Coronary artery (tissue), 2 donors: ENCODE data around the gene KRT34.

Experiments used
- DNase-seq: peaks from one replicate; pipeline ENCODE4 v3.0.0-alpha.2; 2017; ENCODE audit warnings: low spot score
- H3K27ac ChIP-seq, 2 donors: fragments of 200-600 bp; sonication (generic); one replicate each; pipeline ENCODE4 v1.5.1; 2016 to 2019
- H3K4me3 ChIP-seq: fragments of 200-600 bp; sonication (generic); 2 replicates; pipeline ENCODE4 v1.5.1; 2016; ENCODE audit warnings: mild to moderate bottlenecking, moderate library complexity
- TF ChIP-seq, protein P1 (sequence below): fragments of 200-600 bp; sonication (generic); IDR thresholded peaks from one replicate; pipeline ENCODE4 v1.5.1; 2019; ENCODE audit warnings: antibody characterized with exemption

KRT34 gene

DNA sequence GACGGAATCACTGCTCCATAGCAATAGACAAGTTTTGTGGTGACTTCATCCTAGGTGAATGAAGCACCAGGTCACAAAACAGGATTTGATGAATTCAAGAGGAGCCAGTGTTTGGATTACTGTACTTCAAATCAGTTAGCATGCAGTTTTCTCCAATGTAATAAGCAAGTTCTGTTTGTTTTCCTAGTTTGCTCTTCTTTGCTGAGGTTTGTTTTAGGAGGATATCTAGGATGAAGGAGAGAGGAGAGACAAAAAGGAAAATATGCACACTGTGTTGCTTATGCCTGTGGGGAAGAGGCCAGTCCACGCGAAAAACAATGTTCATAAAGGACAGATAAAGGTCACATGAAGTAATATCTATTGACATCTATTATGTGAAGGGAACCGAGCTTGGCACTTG lies 33.3 kb upstream of the KRT34 start:
- Histone ChIP-seq H3K27ac (no peak overlapping the region), H3K4me3 (no peak overlapping the region)
- no peak for DNase-seq
- TF ChIP-seq, protein P1, sequence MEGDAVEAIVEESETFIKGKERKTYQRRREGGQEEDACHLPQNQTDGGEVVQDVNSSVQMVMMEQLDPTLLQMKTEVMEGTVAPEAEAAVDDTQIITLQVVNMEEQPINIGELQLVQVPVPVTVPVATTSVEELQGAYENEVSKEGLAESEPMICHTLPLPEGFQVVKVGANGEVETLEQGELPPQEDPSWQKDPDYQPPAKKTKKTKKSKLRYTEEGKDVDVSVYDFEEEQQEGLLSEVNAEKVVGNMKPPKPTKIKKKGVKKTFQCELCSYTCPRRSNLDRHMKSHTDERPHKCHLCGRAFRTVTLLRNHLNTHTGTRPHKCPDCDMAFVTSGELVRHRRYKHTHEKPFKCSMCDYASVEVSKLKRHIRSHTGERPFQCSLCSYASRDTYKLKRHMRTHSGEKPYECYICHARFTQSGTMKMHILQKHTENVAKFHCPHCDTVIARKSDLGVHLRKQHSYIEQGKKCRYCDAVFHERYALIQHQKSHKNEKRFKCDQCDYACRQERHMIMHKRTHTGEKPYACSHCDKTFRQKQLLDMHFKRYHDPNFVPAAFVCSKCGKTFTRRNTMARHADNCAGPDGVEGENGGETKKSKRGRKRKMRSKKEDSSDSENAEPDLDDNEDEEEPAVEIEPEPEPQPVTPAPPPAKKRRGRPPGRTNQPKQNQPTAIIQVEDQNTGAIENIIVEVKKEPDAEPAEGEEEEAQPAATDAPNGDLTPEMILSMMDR = no peak

DNA sequence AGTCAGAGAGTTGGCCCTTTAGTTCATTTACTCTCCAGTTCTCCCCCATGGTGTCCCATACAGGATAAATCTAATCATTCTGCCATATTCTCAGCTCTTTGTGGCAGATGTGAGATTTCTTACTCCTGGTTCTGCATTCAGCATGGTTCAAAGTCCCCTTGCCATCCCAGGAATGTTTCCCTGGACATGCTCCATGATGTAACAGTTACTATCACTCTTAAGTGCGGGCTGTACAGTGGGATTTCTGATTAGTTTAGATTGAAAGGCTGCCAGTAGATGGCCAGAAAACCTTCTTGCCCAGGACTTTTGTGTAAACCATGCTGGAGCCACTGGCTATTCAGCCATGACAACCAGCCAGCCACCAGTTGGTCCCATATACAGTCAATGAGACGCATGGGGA lies 31.9 kb upstream of the KRT34 start:
- DNase-seq = no peak
- H3K4me3 ChIP-seq = no peak overlapping the region
- no peak overlapping the region for H3K27ac ChIP-seq
- TF ChIP-seq, protein P1 = no peak

DNA sequence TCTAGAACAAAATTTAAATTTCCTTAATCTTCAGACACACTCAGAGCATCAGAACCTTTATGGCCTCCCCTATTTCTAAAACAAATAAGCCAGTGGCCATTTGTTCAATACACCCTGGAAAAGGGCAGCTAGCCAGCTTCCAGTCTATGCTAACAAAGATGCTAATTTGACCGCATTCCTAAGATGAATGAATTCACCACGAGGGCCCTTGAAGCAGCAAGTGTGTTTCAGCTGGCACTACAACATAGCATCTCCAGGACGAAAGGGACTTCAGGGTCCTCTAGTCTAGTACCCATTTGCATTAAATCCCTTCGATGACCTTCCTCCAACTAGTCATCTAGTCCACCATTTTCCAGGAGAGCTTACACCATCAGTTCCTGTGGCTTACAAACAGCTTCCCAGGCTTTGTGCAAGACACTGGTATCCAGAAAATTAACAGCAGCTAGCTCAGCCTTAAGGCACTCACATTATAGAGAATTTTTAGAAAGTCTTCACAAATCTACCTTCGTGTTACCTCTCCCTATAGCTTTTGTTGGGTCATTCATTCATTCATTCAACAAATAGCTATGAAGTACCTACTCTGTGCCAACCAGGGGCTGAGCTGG lies 31.3 kb upstream of the KRT34 start:
- no peak overlapping the region for H3K4me3 ChIP-seq
- TF ChIP-seq, protein P1 = no peak
- no peak for DNase-seq
- no peak overlapping the region for H3K27ac ChIP-seq

DNA sequence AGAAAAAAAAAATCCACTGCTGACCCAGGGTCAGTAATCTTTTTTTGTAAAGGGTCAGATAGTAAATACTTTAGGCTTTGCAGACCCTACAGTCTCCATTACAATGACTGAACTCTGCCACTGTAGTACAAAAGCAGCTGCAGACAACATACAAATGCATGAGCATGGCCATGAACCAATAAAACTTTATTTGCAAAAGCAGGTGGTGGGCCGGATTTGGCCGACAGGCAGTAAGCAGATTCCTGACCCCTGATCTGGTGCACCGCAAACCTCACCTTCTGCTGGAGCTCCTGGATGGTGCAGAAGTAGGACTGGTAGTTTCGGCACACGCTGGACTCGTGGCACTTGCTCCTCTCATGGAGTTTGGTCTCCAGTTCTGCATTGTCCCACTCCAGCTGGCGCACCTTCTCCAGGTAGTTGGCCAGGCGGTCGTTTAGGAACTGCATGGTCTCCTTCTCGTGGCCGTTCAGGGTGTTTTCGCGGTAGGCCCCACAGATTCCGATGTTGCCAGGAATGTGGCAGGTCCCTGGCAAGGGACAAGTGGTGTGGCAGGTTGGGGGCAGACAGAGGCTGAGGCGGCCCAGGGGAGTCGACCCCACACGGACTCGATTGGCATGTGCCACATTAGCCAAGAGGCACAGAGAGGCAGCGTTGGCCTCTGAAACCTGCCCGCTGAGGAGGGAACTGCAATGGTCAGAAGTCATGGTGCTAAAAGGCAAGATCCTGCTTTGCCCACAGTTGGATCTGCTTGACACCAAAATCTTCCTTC lies 29.1 kb upstream of the KRT34 start:
- no peak overlapping the region for H3K27ac ChIP-seq
- TF ChIP-seq, protein P1 = no peak
- H3K4me3 ChIP-seq = no peak overlapping the region
- no peak for DNase-seq

DNA sequence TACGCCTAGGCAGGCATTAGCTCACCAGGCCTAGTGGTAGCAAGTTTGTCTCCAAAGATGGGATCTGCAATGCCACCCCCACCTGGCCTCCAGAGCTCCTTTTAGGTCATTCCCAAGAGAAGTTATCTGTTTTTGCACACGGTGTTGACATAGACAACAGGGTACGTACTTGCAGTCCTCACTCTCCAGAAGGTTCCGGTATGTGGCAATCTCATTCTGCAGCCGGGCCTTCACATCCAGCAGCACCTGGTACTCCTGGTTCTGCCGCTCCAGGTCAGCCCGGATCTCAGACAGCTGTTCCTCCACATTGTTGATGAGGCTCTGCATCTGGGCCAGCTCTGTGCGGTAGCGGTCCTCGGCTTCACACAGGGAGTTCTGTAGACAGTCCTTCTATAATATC lies 25.1 kb upstream of the KRT34 start:
- Histone ChIP-seq H3K27ac (no peak overlapping the region), H3K4me3 (no peak overlapping the region)
- TF ChIP-seq, protein P1 = no peak
- no peak for DNase-seq

DNA sequence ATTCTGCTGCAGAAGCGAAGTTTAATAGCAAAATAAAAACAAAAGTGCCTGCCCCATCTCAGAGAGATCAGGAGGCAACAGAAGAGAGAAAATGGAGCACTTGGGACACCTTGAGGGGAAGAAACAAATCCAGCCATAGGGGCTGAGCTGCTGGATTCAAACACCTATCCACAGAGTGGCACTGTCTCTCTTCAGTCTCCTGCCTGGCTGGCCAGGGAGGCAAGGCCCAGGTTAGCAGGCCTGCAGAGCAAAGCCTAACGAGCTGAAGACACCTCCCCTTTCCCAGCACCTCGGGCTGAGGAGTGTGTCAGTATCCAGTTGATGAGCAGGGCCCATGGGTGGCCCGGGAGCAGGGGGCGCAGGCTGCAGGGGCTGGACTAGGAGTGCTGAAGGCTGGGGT lies 24.1 kb upstream of the KRT34 start:
- DNase-seq = no peak
- TF ChIP-seq, protein P1 = no peak
- H3K4me3 ChIP-seq = no peak overlapping the region
- H3K27ac ChIP-seq = no peak overlapping the region
